Measurements from ENCODE around the gene ABCB8. TPM values are rescaled to one million over a fixed set of nuclear protein-coding genes. Genes with fewer than 3 reads are reported as not detected.

The ABCB8 gene
- total and polyA plus RNA-seq, 9 of the 15 experiments (the other 6 are each of a cell fraction or from before 2014, with no cell fraction given) = 7.6 to 106 (median 36.3) TPM

DNA sequence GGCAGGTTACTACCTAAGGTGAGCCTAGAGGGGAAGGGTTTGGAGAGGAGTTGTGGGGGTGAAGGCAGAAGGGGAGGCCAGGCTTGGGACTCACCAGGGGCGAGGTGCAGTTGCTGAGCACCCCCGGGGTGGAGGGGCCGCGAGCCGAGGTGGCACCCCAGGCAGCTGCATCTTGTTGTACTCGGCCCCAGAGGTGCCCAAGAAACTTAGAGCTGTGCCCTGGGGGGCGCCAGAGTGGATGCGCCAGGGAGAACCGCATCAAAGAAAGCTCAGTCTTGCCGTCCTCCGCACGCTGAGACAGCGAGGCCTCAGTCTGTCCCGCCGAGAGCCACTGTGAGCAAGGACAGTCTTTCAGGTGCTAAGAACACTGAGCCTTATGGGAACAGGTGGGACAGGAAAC, 11.3 kb upstream of the ABCB8 start:
- peaks cover 29 to 78% of the 10 kb centered on the region in 2 experiments for H3K4me1 ChIP-seq (replicated peaks in 1 of 2; ENCODE audit: control insufficient read depth in 2 of 2, insufficient read depth in 2 of 2, low read length in 2 of 2)

More for the DNA sequence above, 11.3 kb upstream of the ABCB8 start:
- H3K4me3 ChIP-seq = no peak overlapping the region
- H3K9me1 ChIP-seq (ENCODE audit: control insufficient read depth, insufficient read depth, low read length) = no peaks in the 10 kb centered on the region
- 83% methylated on average over 15 of the region's 15 CpGs for WGBS (ENCODE audit: insufficient coverage, low coverage, missing lambda C conversion rate)
- no peak for ATAC-seq
- peak in 1 of 4 experiments; percentile 25 for DNase-seq (ENCODE audit: extremely low read depth in 1 of 4, low spot score in 3 of 4)
- H3K27ac ChIP-seq (ENCODE audit: extremely low read depth, low read depth, low read length) = no peak overlapping the region
- peaks cover 13% of the 10 kb centered on the region for H3K79me2 ChIP-seq (ENCODE audit: control insufficient read depth, insufficient read depth, low read length)
- H3K9ac ChIP-seq (ENCODE audit: insufficient read depth in 1 of 2, low read depth in 2 of 2, low read length in 2 of 2) = peak overlapping the region in 1 of 2 experiments; percentile 93; a peak in 2 of 4 replicates
- H3K4me2 ChIP-seq (ENCODE audit: insufficient read depth, low read length) = peak overlapping the region; percentile 95; the same call in 1 of the 2 replicates
- intact Hi-C loops (cut with micrococcal nuclease) (loop anchor here (10.0 kb wide), 1 partner anchor 158 kb away; no protein-coding TSS in a partner anchor), in situ Hi-C loops (cut with MboI) (no loop called here)
- no peaks in the 10 kb centered on the region for H3K9me3 ChIP-seq (replicated peaks; ENCODE audit: control insufficient read depth, insufficient read depth, low read depth, low read length)
- no peak for FAIRE-seq
- no peak overlapping the region for H2AFZ ChIP-seq (ENCODE audit: low read depth, low read length)
- CTCF ChIA-PET (ENCODE audit: low intra/inter-chr PET ratio) = interaction anchor here (0.7 to 1.3 kb wide), 3 partner anchors 53 to 119 kb away, joined by 3 to 6 read pairs (median 4); no protein-coding TSS in a partner anchor
- no peaks in the 10 kb centered on the region; a peak in 1 of 5 replicates for H3K27me3 ChIP-seq (ENCODE audit: control insufficient read depth in 2 of 2, insufficient read depth in 2 of 2, low read length in 2 of 2)
- H4K20me1 ChIP-seq (replicated peaks; ENCODE audit: control insufficient read depth, insufficient read depth, low read length) = no peaks in the 10 kb centered on the region
- POLR2A ChIA-PET = interaction anchor here (0.5 to 14.3 kb wide), 7 partner anchors 8 to 1167 kb away, joined by 3 to 146 read pairs (median 4); partner anchors contain the start of gene ABCB8
- peaks cover 36% of the 10 kb centered on the region; the same call in 2 of the 3 replicates for H3K36me3 ChIP-seq (ENCODE audit: control insufficient read depth, insufficient read depth, low read length)
- BruUV-seq (replicated peaks) = no TSS peak
- TF ChIP-seq SUPT5H (IDR thresholded peaks at IDR 0.05) (0 out of 2 replicates have a peak, but pooled peaks have one; percentile 5), CXXC5 (CRISPR knock-in tag; IDR thresholded peaks at IDR 0.05) (no peak), POLR2A (conservative IDR thresholded peaks at IDR 0.05) (peak; percentile 29; the same call in 1 of the 2 replicates), POLR2G (IDR thresholded peaks at IDR 0.05; ENCODE audit: low read depth, low read length) (peak; percentile 73), RBFOX2 (IDR thresholded peaks at IDR 0.05; ENCODE audit: low read depth, low read length) (peak; percentile 54), CEBPG (CRISPR knock-in tag; IDR thresholded peaks at IDR 0.05) (0 out of 2 replicates have a peak, but pooled peaks have one; percentile 4), CEBPG (tag; conservative IDR thresholded peaks at IDR 0.05 in 1 of 2, IDR thresholded peaks at IDR 0.05 in 1 of 2) (no peak)
- TF ChIP-seq, protein P1, sequence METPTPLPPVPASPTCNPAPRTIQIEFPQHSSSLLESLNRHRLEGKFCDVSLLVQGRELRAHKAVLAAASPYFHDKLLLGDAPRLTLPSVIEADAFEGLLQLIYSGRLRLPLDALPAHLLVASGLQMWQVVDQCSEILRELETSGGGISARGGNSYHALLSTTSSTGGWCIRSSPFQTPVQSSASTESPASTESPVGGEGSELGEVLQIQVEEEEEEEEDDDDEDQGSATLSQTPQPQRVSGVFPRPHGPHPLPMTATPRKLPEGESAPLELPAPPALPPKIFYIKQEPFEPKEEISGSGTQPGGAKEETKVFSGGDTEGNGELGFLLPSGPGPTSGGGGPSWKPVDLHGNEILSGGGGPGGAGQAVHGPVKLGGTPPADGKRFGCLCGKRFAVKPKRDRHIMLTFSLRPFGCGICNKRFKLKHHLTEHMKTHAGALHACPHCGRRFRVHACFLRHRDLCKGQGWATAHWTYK (CRISPR knock-in tag; IDR thresholded peaks at IDR 0.05) = no peak
- TF ChIP-seq, protein P2, sequence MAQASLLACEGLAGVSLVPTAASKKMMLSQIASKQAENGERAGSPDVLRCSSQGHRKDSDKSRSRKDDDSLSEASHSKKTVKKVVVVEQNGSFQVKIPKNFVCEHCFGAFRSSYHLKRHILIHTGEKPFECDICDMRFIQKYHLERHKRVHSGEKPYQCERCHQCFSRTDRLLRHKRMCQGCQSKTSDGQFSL (CRISPR knock-in tag; IDR thresholded peaks at IDR 0.05) = 0 out of 2 replicates have a peak, but pooled peaks have one; percentile 2
- TF ChIP-seq, protein P2 (tag; IDR thresholded peaks at IDR 0.05) = no peak
- TF ChIP-seq, protein P3, sequence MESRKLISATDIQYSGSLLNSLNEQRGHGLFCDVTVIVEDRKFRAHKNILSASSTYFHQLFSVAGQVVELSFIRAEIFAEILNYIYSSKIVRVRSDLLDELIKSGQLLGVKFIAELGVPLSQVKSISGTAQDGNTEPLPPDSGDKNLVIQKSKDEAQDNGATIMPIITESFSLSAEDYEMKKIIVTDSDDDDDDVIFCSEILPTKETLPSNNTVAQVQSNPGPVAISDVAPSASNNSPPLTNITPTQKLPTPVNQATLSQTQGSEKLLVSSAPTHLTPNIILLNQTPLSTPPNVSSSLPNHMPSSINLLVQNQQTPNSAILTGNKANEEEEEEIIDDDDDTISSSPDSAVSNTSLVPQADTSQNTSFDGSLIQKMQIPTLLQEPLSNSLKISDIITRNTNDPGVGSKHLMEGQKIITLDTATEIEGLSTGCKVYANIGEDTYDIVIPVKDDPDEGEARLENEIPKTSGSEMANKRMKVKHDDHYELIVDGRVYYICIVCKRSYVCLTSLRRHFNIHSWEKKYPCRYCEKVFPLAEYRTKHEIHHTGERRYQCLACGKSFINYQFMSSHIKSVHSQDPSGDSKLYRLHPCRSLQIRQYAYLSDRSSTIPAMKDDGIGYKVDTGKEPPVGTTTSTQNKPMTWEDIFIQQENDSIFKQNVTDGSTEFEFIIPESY (CRISPR knock-in tag; IDR thresholded peaks at IDR 0.05) = peak; percentile 68

Data from K562 (cell line).